ENCODE results near the gene SLC1A2. TPM values are rescaled to one million over a fixed set of nuclear protein-coding genes. Genes with fewer than 3 reads are reported as not detected.

SLC1A2 gene
- total RNA-seq, 1 donor from 2014 or later, result 54.3 TPM

DNA sequence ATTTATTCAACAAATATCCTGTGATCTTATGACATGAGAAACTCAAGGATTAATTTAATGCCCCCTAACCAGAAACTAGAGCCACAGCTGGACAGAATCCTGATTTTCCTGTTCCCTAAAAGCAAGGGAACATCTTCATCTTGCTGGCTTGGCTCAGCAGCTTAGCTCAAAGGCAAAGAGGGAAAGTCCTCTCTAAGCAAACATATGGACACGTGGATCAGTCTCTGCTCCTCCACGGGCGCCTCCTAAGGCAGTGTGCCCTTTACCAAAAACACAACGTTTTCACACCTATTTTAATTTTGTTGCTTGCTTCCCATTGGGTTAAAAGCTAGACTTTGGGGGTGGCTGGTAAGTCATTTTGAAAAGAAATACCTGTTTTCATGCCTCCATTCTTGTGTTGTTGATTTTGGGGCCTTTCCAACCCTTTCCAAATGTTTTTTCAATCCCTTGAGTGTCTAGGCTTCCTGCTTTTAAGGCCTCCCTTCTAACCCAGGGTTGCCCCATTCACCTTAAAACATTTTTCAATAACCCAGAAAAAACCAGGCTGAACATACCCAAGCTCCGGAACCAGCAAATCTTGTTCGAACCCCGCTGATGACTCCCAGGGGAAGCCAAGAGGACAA lies 15.5 kb downstream of the SLC1A2 start:
- Mint-ChIP-seq H3K27me3 (ENCODE audit: unreplicated experiment) (no peaks in the 10 kb centered on the region), H3K27ac (ENCODE audit: unreplicated experiment) (no peak overlapping the region), H3K4me3 (ENCODE audit: unreplicated experiment) (no peak overlapping the region), H3K4me1 (ENCODE audit: low read depth, unreplicated experiment) (no peaks in the 10 kb centered on the region), H3K36me3 (ENCODE audit: unreplicated experiment) (no peaks in the 10 kb centered on the region), H3K9me3 (ENCODE audit: unreplicated experiment) (no peaks in the 10 kb centered on the region)
- TF ChIP-seq, protein P1, sequence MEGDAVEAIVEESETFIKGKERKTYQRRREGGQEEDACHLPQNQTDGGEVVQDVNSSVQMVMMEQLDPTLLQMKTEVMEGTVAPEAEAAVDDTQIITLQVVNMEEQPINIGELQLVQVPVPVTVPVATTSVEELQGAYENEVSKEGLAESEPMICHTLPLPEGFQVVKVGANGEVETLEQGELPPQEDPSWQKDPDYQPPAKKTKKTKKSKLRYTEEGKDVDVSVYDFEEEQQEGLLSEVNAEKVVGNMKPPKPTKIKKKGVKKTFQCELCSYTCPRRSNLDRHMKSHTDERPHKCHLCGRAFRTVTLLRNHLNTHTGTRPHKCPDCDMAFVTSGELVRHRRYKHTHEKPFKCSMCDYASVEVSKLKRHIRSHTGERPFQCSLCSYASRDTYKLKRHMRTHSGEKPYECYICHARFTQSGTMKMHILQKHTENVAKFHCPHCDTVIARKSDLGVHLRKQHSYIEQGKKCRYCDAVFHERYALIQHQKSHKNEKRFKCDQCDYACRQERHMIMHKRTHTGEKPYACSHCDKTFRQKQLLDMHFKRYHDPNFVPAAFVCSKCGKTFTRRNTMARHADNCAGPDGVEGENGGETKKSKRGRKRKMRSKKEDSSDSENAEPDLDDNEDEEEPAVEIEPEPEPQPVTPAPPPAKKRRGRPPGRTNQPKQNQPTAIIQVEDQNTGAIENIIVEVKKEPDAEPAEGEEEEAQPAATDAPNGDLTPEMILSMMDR (IDR thresholded peaks at IDR 0.05; ENCODE audit: partially characterized antibody, unreplicated experiment), result no peak
- no peak for DNase-seq

DNA sequence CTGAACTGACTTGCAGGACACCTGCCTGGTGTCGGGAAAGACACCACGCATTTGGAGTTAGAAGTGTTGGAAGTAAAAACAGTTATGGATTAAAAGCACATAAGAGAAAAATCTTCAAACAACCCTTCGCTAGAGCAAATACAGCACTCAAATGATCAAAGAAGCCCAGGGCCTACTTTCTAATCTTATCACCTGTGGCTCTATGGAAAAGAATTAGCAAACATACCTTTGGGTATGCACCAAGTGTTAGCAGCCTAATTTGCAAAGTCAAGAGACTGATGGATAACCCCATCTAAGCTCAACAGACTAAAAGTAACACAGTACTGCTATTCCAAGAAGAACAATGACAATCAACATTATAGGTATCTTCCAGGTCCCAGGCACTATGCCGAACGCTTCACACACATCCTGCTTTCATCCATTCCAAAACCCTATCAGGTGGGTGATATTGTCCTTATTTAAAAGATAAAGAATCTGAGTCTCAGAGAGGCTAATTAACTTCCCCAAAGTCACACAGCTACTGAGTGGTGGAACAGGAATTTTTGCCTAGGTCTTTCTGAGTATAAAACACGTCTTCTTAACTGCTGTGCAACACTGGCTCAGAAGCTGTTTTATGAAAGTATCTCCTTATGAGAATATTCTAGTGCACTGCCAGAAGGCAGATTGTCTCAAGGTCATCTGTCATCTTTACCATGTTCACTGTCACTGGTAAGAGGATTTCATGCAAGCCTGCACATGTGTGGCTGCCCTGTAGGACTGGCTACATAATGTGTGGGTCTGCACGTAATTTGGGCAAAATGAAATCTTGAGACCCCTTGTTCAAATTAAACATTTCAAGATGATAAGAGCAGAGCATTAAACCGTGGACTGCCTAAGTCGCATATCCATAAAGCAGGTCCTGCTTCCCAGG lies 16.4 kb downstream of the SLC1A2 start:
- TF ChIP-seq, protein P1 (IDR thresholded peaks at IDR 0.05; ENCODE audit: partially characterized antibody, unreplicated experiment), result no peak
- Mint-ChIP-seq H3K4me1 (ENCODE audit: low read depth, unreplicated experiment) (no peaks in the 10 kb centered on the region), H3K27ac (ENCODE audit: unreplicated experiment) (no peak overlapping the region), H3K4me3 (ENCODE audit: unreplicated experiment) (no peak overlapping the region), H3K27me3 (ENCODE audit: unreplicated experiment) (no peaks in the 10 kb centered on the region), H3K9me3 (ENCODE audit: unreplicated experiment) (no peaks in the 10 kb centered on the region), H3K36me3 (ENCODE audit: unreplicated experiment) (no peaks in the 10 kb centered on the region)
- no peak for DNase-seq

DNA sequence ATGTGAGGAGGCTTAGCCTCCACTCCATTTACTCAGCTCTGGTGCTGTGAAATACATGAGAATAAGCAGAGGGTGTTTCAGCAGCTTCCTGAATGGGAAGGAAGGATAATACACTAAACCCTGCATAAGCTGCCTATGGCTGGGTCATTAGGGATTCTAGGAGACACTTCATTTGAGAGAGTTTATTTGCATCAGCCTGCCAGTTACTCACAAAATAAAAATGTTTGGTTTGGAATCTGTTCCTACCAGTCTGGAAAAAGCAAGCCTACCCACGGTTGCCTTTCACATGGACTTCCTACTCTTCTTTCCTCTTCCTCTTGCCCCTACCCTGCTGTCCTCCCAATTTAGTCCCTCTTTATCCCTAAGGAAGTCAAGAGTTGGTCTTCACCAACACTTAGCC lies 20.5 kb downstream of the SLC1A2 start:
- Mint-ChIP-seq H3K27ac (ENCODE audit: unreplicated experiment) (no peak overlapping the region), H3K4me1 (ENCODE audit: low read depth, unreplicated experiment) (peaks cover 4% of the 10 kb centered on the region), H3K27me3 (ENCODE audit: unreplicated experiment) (peaks cover under 1% of the 10 kb centered on the region)

DNA sequence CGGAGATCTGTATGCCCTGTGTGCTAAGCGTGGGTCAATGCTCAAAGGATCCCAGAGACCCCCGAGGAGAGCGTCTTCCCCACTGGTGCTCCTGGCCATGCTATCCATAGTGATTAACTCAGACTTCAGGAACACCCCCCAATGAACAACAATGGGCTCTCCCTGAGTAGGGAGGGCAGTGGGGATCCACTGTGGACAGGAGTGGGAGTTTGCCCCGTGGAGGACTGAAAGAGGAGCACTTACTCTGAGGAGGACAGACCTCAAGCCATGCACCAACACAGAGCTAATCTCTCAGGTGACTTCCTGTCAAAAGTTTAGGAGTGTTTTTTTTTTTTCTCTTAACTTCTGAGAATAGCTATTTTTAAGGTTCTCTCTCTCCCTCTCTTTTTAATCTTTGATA lies 24.4 kb downstream of the SLC1A2 start:
- Mint-ChIP-seq H3K27ac (ENCODE audit: unreplicated experiment) (no peak overlapping the region), H3K36me3 (ENCODE audit: unreplicated experiment) (no peaks in the 10 kb centered on the region), H3K27me3 (ENCODE audit: unreplicated experiment) (peaks cover 6% of the 10 kb centered on the region), H3K9me3 (ENCODE audit: unreplicated experiment) (no peaks in the 10 kb centered on the region), H3K4me3 (ENCODE audit: unreplicated experiment) (no peak overlapping the region), H3K4me1 (ENCODE audit: low read depth, unreplicated experiment) (peaks cover 26% of the 10 kb centered on the region)
- TF ChIP-seq, protein P1 (IDR thresholded peaks at IDR 0.05; ENCODE audit: partially characterized antibody, unreplicated experiment), result no peak
- no peak for DNase-seq

More for the DNA sequence above, 20.5 kb downstream of the SLC1A2 start:
- H3K4me3 Mint-ChIP-seq (ENCODE audit: unreplicated experiment), result no peak overlapping the region
- DNase-seq, result no peak
- TF ChIP-seq, protein P1 (IDR thresholded peaks at IDR 0.05; ENCODE audit: partially characterized antibody, unreplicated experiment), result no peak
- no peaks in the 10 kb centered on the region for H3K9me3 Mint-ChIP-seq (ENCODE audit: unreplicated experiment)
- no peaks in the 10 kb centered on the region for H3K36me3 Mint-ChIP-seq (ENCODE audit: unreplicated experiment)

DNA sequence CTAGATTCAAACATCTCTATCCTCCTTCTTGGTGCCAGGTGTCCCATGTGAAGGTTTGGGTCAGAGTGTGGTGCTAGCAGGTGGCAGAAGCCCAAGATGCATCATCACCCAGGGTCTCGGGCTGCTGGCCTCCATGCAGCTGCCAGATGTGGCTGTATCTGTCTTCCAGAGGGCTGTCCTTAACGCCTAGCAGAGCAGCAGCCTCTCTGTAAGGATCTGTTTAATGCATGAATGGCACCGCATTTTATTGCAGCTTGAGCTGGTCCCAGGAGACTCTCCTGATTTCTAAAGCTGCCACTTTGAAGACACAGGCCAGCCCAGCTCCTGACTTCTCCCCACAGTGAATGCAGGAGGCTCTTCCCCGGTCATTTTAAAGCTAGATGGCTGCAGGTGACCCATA lies 26.3 kb downstream of the SLC1A2 start:
- peaks cover 26% of the 10 kb centered on the region for H3K4me1 Mint-ChIP-seq (ENCODE audit: low read depth, unreplicated experiment)
- peak; percentile 42 for DNase-seq
- no peaks in the 10 kb centered on the region for H3K9me3 Mint-ChIP-seq (ENCODE audit: unreplicated experiment)
- peak overlapping the region; percentile 46 for H3K4me3 Mint-ChIP-seq (ENCODE audit: unreplicated experiment)
- TF ChIP-seq, protein P1 (IDR thresholded peaks at IDR 0.05; ENCODE audit: partially characterized antibody, unreplicated experiment), result no peak
- peaks cover 6% of the 10 kb centered on the region for H3K27me3 Mint-ChIP-seq (ENCODE audit: unreplicated experiment)
- H3K36me3 Mint-ChIP-seq (ENCODE audit: unreplicated experiment), result no peaks in the 10 kb centered on the region
- peak overlapping the region; percentile 17 for H3K27ac Mint-ChIP-seq (ENCODE audit: unreplicated experiment)
